Activated effector memory CD4-positive, alpha-beta T cell treated with anti-CD3 and anti-CD28 coated beads, Interleukin-2, amount 50 U/mL, for 16 hours (primary cell): ENCODE measurements around the gene BARX2.

Experiments used
- DNase-seq: peaks from one replicate; pipeline ENCODE4 v3.0.0-alpha.2; 2020

The BARX2 gene

DNA sequence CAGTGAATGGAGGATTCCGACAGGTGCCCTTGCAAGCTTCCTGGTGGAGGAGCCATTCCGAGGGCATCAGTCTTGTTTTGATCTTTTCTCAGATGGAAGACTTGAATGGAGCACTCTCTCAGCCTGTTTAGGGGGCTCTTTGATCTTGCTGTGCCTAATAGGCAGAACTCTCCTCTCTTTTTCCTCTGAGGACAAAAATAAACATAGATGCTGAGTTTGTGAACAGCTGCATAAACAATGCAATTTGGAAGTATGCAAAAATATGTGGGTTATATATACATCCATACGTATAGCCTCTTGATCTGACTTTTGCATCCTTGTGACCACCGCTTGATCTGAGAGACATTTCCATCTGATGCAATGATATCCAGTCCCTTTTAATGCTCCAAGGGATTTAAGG, 29.1 kb downstream of the BARX2 start:
- DNase-seq: no peak

DNA sequence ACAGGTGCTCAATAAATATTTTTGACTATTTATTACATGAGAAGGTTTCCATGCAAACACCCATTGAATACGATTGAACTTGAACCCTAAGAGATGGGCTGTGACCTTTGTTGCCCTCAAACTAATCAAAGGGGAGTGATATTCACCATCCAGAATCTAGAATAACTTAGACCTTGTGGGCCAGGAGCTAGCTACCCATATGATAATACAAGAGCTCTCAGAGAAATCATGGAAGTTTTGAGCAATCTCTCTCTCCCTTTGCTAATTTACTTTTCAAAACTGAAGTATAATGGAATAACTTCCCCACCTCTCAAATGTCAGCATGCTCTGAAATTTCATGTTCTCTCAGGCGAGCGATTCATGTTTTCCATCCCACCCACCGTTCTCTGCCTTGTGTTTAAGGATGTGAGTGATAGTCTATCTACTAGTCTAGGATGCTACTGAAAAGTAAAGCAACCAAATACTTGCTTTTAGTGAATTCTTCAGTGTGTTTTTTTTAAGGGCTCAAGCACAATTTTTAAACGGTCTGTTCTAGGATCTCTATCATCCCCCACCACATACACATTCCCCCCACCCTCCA, 33.3 kb downstream of the BARX2 start:
- DNase-seq: no peak

GRCh38 chr11:129410395-129410960, 34.8 kb downstream of the BARX2 start:
- DNase-seq: no peak

GRCh38 chr11:129412494-129412893, 36.8 kb downstream of the BARX2 start:
- no peak for DNase-seq

- no peak for DNase-seq
Observed at GRCh38 chr11:129414144-129414872, 38.7 kb downstream of the BARX2 start.

DNA sequence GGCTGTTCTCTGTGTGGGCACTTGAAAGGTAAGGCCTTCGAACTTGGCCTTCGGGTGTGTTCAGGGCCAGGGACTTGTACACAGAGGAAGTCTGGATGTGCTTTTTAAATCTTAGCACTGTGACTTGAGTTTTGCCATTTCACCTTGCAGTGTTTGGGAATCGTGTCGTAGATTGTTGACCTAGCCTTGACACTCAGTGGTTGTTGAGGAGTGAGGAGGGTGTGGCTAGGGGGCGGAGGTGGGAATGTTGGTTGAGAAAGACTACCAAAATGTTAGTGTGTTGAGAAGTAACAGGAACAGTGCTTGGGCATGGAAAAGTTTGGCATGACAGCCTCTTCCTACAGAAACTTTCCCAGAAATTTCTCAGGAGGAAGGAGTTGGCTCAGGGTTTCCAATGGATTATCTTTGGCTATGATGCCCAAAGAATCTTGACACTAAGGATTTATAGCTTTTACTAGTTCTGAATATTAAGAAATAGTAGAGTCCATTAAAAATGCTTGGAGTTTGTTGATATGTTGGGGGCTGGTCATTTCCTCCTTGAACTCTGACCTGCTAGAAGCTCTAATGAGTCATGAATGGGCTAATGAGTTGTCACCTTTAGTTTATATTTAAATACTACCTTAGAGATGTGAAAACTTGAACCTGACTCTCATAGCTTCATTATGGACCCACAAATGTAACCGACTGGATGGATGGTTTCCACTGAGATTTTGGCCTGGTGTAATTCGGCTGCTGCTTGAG, 40.6 kb downstream of the BARX2 start:
- DNase-seq: no peak

DNA sequence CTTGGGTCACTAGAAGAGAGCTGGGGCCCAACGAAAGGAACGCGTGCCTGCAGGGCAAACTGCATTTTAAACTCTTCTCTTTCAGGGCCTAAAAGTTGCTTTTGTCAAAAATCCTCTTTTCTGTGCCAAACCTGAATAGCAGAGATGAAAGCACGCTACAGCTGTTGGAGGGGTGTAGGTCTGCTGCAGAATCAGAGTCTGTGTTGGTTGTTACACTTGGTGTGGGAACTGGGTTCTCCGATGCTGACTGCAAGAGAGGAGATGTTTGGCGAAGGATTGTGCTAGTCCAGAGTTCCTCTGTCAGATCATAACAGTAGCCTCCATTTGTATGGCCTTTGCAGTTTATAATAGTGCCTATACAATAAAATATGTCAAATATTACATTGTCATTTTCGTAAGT, 41.8 kb downstream of the BARX2 start:
- no peak for DNase-seq

DNA sequence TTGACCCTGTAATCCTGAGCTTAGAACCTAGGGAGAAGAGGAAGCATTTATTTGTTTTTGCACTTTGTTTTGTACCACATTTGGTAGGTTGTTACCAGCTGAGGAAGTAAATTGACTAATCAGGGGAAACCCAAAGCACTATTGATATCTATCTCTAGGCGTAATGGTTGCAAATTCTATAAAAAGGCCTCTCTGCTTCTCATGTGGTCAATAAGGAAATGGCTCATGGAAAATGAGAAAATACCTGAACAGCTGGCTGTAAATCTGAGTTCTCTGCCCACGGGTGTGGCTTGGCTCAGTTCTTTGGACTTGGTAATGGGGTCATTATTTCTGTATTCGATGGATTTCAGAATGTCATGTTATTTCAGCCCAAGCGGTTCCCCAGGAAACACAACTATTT, 42.4 kb downstream of the BARX2 start:
- no peak for DNase-seq

- no peak for DNase-seq
Observed at GRCh38 chr11:129419386-129419785, 43.7 kb downstream of the BARX2 start.

GRCh38 chr11:129423426-129423825, 47.8 kb downstream of the BARX2 start:
- no peak for DNase-seq

DNA sequence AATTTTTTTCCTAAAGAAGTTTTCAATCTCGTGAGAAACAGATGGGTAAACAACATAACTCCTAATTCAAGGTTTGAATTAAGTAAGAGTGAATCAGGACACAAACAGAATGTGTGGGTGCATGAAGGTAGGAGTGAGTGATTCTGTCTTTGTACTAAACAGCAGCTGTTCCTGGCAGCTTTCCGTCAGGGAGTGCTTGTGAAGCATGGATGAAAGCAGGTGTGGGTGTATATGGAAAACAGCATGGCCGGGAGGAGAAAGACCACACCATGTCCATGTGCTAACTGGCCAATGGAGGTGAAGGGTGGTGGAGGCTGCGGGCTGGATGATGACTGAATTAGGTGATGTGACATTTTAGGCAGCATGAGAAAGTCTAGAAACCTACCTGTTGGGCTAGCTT, 49.6 kb downstream of the BARX2 start:
- DNase-seq: no peak

DNA sequence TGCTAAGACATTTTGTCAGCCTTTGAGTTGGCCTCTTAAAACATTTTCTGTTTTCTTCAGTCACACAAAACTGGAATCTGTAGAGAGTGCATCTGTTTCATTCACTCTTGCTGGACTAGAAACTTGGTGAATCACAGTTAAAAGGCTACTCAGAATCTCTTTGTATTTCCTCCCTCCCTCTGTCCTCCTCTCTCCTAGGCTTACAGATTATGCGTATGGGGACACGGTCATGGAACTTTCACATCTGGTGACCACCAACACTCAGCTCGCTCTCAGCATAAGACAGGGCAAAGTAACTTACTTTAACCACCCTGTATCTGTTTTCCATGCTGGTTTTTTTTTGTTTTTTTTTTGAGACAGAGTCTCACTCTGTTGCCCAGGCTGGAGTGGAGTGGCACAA, 50.4 kb downstream of the BARX2 start:
- DNase-seq: no peak

GRCh38 chr11:129426776-129427175, 51.1 kb downstream of the BARX2 start:
- DNase-seq: no peak

DNA sequence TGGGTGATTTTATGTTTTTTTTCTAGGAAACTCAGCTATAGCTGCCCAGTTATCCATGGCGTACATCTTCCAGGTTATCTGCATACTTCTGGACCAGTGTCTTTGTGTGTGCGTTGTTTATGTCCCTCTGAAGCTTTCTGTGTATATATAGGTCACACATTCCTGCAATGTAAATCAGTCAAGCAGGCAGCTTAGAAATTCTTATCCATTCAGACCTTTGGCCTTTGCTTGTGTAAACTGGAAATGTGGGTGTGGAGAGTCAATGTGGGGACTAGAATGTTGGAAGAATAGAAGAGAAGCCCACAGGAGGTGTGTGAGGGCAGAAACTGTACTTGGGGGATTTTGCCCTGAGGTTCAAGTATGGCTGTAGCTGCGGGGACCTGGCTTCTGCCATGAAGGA, 51.7 kb downstream of the BARX2 start:
- DNase-seq: no peak

GRCh38 chr11:129427816-129428406, 52.3 kb downstream of the BARX2 start:
- no peak for DNase-seq

GRCh38 chr11:129428557-129428956, 52.9 kb downstream of the BARX2 start:
- DNase-seq: no peak

GRCh38 chr11:129434641-129435498, 59.2 kb downstream of the BARX2 start:
- no peak for DNase-seq

GRCh38 chr11:129435499-129436245, 60.0 kb downstream of the BARX2 start:
- DNase-seq: no peak

DNA sequence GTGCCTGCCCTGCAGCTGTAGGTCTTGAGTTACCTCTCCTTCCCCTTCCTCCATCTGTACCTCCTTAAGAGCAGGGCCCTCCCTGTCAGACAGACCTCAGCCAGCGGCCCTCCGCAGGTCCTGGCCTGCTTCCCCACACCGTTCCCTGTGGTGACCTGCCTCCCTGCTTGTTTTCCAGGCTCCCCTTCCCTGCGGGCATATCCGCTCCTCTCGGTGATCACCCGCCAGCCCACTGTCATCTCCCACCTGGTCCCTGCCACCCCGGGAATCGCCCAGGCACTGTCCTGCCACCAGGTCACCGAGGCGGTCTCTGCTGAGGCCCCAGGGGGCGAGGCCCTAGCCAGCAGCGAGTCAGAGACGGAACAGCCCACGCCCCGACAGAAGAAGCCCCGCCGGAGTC, 60.9 kb downstream of the BARX2 start:
- DNase-seq: no peak

DNA sequence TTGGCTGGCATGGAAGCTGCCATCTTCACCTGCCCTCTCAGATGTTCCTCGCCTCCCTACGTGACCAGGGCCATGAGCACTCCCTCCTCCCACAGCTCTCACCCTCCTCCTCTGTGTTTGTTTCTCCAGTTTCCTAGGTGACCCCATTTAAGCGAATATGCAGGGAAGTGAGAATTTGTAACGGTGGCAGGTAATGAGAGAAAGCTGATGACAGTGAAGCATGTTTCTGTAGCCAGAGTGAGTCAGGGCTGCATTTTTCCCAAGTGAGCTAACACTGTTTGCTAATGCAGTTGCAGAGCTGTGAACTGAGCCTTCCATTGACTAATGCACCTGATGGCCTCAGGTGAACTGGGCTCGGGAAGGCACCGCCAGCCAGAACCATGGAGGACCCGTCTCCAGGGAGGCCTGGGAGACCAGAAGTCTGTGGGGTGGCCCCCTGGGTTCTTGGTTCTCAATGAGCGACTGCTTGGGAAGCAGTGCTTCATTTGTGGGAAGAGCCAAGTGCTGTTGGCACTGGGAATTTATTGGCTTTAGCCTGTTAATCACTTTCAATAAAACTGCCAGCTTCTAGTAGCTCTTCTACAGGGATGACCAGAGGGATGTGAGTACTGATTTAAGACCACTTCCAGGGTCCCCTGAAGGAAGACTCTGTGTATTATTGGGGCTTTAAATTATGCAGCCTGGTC, 64.5 kb downstream of the BARX2 start:
- no peak for DNase-seq

DNA sequence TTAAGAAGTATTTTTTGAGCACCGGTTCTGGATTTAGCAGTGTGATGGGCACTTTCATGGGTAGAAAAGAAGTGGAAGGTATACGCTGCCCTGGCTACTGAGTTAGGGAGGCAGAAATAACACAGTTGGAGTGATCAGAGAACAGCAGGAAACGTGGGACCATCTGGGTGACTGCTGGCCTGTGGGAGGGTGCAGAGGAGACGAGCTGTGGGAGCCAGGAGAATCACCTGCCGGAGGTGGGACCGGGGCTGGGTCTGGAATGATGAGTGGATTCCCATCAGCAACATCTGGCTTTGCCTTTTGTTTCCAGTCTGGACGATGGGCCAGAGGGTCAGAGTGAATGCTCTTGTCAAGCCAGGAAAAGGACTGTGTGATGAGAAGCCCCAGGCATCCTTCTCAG, 66.5 kb downstream of the BARX2 start:
- DNase-seq: no peak
